DND-41 (cell line): Measurements from ENCODE around the gene ANKRD6.

Experiments
- EZH2 ChIP-seq: IDR thresholded peaks from 3 replicates; pipeline ENCODE4 v1.6.1; 2012; ENCODE audit warnings: borderline replicate concordance, low read depth, mild to moderate bottlenecking, moderate library complexity, low read length, inconsistent platforms; ENCODE audit not compliant: severe bottlenecking
- TF ChIP-seq, protein P1 (sequence below): IDR thresholded peaks from 2 replicates; pipeline ENCODE4 v1.5.1; 2012; ENCODE audit warnings: borderline replicate concordance, low read length, moderate library complexity, mild to moderate bottlenecking; ENCODE audit not compliant: poor library complexity, severe bottlenecking; ENCODE audit errors: extremely low read depth

- TF ChIP-seq, protein P1, sequence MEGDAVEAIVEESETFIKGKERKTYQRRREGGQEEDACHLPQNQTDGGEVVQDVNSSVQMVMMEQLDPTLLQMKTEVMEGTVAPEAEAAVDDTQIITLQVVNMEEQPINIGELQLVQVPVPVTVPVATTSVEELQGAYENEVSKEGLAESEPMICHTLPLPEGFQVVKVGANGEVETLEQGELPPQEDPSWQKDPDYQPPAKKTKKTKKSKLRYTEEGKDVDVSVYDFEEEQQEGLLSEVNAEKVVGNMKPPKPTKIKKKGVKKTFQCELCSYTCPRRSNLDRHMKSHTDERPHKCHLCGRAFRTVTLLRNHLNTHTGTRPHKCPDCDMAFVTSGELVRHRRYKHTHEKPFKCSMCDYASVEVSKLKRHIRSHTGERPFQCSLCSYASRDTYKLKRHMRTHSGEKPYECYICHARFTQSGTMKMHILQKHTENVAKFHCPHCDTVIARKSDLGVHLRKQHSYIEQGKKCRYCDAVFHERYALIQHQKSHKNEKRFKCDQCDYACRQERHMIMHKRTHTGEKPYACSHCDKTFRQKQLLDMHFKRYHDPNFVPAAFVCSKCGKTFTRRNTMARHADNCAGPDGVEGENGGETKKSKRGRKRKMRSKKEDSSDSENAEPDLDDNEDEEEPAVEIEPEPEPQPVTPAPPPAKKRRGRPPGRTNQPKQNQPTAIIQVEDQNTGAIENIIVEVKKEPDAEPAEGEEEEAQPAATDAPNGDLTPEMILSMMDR, result no peak
- no peak for TF ChIP-seq EZH2
These were observed 122.9 kb downstream of the ANKRD6 start for GRCh38 chr6:89555806-89556205.
